ENCODE data around the gene PROS1. TPM values are rescaled to one million over a fixed set of nuclear protein-coding genes. Genes with fewer than 3 reads are reported as not detected.

PROS1 gene
- total and polyA plus RNA-seq, 2 donors (not counting 3 experiments of a cell fraction or from before 2014, with no cell fraction given) = 2.6 to 5.2 TPM

- dilution Hi-C loops (cut with MboI; ENCODE audit: extremely low pct_ligation_motif_present, low sequenced_read_pairs) (no loop called here), intact Hi-C loops (cut with micrococcal nuclease) (no loop called here)
- Histone ChIP-seq H3K9me1 (replicated peaks; ENCODE audit: control insufficient read depth, extremely low read depth, insufficient read depth, low read length) (no peaks in the 10 kb centered on the region), H3K27ac (ENCODE audit: insufficient read depth, low read depth, low read length) (no peak overlapping the region), H3K36me3 (ENCODE audit: control insufficient read depth in 2 of 2, extremely low read depth in 1 of 2, insufficient read depth in 2 of 2, low read length in 2 of 2) (no peaks in the 10 kb centered on the region), H4K20me1 (replicated peaks; ENCODE audit: control insufficient read depth, extremely low read depth, insufficient read depth, low read length) (no peaks in the 10 kb centered on the region), H3K4me3 (replicated peaks in 1 of 3; ENCODE audit: insufficient read depth in 1 of 3, low read depth in 1 of 3, low read length in 3 of 3) (no peak overlapping the region), H2AFZ (ENCODE audit: low read depth, low read length) (no peak overlapping the region), H3K4me1 (ENCODE audit: control insufficient read depth, extremely low read depth, insufficient read depth, low read length) (no peaks in the 10 kb centered on the region), H3K79me2 (ENCODE audit: control insufficient read depth, insufficient read depth, low read length) (no peaks in the 10 kb centered on the region), H3K4me2 (ENCODE audit: insufficient read depth, low read length) (no peak overlapping the region), H3K9ac (replicated peaks; ENCODE audit: extremely low read depth, insufficient read depth, low read length) (no peak overlapping the region), H3K27me3 (ENCODE audit: control insufficient read depth in 2 of 2, insufficient read depth in 2 of 2, low read length in 2 of 2) (no peaks in the 10 kb centered on the region), H3K9me3 (replicated peaks; ENCODE audit: control insufficient read depth, insufficient read depth, low read length) (no peaks in the 10 kb centered on the region)
- DNase-seq (ENCODE audit: low read depth, low spot score) (no peak), FAIRE-seq (no peak)
- ChIA-PET CTCF (no interaction called here), POLR2A (no interaction called here)
- TF ChIP-seq GATA2 (IDR thresholded peaks at IDR 0.05; ENCODE audit: insufficient read depth, insufficient read length, low read depth, low read length) (no peak), POLR2A (IDR thresholded peaks at IDR 0.05; ENCODE audit: low read depth, low read length) (no peak), CTCF (IDR thresholded peaks at IDR 0.05; ENCODE audit: extremely low read depth in 1 of 2, insufficient read depth in 1 of 2, low read depth in 1 of 2, low read length in 2 of 2) (no peak), POLR2AphosphoS5 (IDR thresholded peaks at IDR 0.05; ENCODE audit: insufficient read depth, low read depth, low read length) (no peak), JUN (IDR thresholded peaks at IDR 0.05; ENCODE audit: borderline replicate concordance, insufficient read depth, insufficient read length, low read depth) (no peak), EZH2 (IDR thresholded peaks at IDR 0.05; ENCODE audit: borderline replicate concordance, low read depth, low read length, severe bottlenecking) (no peak), MAX (IDR thresholded peaks at IDR 0.05; ENCODE audit: insufficient read depth, insufficient read length) (no peak), FOS (IDR thresholded peaks at IDR 0.05; ENCODE audit: borderline replicate concordance, insufficient read depth, low read length) (no peak), MYC (IDR thresholded peaks at IDR 0.05; ENCODE audit: low read depth, low read length) (no peak)
- BruUV-seq (replicated peaks) = no TSS peak
Observed at GRCh38 chr3:93962798-93963197, 10.9 kb downstream of the PROS1 start.
